Stimulated activated CD8-positive, alpha-beta memory T cell treated with anti-CD3 and anti-CD28 coated beads, Interleukin-4, amount 100 ng/mL, for 24 hours (primary cell): ENCODE measurements around the gene FARP1.

ENCODE experiments used
- DNase-seq: peaks from one replicate; pipeline ENCODE4 v3.0.0-alpha.2; 2020; ENCODE audit warnings: low read depth

FARP1 gene

DNA sequence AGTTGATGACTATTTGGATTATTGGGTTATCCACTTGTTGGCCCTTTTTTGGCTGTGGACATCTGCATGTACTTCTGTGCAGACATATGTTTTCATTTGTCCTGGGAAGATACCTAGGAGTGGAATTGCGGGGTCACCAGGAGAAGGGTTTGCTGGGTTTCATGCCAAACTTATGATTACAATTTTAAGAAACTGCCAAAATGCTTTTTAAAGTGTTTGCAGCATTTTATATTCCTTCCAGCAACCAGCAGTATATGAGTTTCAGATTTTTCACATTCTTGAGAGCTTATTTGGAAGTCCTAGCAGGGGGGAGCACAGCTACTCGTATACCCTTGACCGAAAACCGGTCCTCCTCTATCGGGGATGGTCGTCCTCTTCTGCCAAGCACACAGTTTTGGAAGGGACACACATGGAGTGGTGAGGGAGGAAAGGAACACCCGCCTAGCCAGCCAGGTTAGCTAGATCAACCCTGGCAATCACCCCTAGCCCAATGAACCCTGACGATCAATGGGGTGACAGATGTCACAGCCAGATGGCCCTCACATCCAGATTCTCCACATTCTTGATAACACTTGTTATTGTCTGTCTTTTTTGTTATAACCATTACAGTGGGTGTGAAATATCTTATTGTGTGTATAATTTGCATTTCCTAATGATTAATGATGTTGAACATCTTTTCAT, 60.9 kb downstream of the FARP1 start:
- no peak for DNase-seq

DNA sequence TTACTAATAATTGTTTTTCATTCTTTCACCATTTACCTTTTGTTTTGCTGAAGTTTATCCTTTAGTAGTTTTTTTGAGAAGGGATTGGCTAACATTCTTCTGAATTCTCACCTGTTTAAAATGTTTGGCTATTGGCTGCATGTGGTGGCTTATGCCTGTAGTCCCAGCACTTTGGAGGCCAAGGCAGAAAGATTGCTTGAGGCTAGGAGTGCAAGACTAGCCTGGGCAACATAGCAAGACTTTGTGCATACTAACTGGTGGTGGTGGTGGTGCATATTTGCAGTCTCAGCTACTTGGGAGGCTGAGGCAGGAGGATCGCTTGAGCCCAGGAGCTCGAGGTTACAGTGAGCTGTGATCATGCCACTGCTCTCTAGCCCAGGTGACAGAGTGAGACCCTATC, 61.7 kb downstream of the FARP1 start:
- DNase-seq: no peak

DNA sequence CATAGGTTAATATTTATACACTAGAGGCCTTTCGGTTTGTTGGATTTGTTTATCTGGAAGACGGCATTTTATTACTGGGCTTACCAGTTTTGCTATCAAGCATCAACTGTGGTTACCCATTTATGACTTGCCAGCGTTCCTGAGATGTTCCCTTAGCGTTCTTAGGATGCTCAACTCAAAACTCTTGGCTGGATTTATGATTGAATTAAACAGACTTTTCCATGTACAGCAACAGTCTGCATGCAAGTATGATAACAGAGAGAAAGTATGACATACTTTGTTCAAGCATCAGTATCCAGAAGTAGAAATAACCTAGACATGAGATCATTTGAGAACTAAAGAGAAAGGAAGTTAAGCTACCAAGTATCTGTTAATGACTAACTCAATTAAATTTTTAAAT, 64.1 kb downstream of the FARP1 start:
- DNase-seq: no peak

DNA sequence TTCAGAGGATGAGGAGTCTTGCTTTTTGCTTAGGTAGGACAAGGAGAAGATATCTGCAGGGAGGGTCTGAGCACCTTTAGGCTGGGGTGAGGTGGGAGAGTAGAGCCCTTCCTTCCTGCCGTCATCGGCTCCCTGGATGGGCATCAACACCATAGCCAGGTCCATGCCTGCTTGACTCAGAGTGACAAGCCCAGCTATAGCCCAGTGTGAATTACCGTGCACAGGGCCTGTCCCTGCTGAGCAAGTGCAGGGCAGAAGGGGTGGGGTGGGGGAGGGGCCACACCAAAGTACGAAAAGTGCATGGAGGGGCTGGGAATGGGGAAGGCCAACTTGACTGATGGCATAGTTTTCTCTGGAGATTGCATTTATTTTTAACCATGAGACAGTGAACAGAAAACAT, 64.5 kb downstream of the FARP1 start:
- DNase-seq: no peak

DNA sequence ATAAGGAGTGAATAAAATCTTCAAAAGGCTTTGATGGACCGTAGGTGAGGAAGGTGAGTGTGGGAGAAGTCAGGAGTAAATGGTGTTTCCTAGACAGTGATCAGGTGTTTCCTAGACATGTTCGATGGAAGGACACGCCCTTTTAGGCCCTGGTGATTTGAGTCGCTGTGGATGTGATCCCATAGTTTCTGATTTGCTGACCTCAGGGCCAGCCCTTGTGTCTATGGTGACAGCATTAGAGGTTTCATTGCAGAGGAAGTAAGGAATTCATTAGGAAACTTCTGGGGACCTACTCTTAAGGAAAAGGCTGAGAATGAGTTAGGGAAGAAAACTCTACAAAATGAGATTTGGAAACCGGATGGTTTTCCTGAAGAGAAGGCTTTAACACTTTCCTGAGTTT, 65.7 kb downstream of the FARP1 start:
- no peak for DNase-seq

DNA sequence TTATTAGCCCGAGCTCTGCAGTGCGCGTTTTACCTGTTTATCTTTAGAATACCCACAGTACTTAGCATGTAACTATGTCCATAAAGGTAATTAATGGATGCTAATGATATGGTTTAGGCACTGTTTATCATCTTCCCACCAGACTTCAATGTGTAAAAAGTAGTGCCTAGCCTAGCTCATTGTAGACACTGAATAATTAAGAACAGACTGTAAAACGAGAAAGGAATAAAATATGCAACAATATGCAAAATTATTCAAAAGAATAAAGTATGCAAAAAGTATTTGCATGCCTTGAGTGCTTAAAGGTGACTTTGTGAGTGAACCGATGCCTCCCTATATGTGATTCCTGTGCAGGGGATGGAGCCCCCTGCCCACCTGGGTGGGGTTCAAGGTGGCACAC, 69.9 kb downstream of the FARP1 start:
- no peak for DNase-seq

DNA sequence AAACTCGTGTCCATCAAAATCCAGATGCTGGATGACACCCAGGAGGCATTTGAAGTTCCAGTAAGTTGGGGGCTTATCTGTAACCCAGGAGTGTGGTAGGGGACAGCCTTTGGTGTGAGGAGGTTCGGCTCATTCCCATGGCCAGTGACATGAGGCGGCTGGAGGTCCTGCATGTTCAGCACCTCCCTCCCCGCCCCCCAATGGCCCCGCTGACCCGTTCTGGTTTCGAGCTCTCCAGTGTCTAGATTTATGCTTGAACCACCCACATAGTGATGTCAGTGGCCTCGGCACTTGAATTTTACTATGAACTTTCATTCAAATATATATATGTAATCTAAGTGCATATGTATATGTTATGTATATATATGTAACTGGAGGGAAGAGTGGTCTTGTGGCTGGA, 70.5 kb downstream of the FARP1 start:
- no peak for DNase-seq

DNA sequence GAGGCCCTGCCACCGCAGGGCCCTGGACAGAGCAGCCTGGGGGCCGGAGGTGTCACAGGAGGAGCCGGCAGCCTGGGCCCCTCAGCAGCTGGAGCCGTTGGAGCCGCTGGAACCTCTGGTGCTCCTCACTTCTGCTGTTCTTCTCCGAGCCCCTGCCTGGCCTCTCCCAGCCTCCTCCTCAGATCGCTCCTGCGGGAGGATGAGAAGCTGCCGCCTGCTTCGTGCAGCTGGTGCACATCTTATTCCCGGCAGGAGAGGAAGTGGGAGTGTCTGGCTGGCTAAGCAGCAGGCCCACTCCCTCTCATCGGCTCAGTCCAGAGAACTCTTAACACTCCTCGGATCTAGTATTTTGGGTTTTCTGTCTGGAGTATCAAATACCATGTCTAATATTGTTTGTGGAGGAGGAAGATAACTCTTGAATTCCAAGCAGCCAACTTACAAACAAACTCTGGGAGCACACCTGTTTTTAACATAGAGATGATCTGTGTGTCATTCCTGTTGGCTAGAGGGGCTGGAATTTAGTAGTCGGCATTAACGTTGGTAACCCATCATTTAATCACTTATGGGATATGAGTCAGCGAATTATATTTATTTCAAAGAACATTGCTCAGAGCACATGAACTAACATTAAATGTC, 71.2 kb downstream of the FARP1 start:
- DNase-seq: no peak

DNA sequence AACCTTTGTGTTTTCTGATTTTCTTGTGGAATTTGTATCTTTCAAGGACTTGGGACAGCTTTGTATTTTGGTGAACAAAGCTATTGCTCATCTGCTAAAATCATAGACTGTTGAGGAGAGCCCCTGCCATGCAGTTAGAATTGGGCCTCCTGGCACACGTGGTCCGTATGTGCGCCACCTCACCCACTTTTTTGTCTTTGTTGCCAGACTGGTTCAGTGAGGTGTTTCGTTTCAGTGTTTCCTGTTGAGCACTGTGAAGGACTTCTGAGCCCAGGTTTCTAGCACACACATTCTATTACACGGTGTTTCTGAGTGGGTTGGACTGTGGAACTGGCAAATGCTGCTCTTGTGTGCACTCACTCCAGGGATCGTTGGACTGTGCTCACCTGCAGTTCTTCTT, 71.8 kb downstream of the FARP1 start:
- no peak for DNase-seq

DNA sequence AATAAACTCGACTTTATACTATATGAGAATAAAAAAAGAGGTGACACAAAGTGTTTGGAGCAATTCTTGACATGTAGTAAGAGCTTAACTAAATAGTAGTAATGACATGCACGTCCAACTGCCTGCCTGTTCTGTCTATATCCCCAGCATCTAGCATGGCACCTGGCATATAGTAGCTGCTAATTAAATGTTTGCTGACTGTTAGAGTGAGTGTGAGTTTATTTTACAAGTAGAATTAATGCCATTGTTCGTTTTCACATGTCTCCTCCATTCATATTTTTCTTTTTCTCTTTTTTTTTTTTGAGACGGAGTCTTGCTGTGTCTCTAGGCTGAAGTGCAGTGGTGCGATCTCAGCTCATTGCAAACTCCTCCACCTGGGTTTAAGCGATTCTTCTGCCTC, 72.6 kb downstream of the FARP1 start:
- DNase-seq: no peak

DNA sequence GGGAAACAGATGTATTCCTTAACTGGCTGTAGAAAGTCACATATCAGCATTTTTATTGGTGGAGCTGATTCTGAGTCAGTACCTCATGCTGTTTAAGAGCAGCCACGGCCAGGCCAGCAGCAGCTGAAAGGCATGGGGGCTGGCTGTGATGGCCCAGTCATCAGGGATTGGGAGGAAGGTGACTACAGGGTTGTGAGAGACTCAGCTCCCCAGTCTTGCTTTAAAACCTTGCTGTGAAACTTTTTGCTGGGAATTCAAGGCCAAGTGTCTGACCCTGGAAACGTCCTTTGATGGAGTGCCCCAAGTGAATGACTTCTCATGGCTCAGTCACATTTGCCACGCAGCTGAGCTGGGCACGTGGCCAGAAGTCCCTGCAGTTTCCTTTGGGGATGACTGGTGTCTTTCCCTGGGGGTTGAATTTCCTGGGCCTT, 73.3 kb downstream of the FARP1 start:
- DNase-seq: no peak

DNA sequence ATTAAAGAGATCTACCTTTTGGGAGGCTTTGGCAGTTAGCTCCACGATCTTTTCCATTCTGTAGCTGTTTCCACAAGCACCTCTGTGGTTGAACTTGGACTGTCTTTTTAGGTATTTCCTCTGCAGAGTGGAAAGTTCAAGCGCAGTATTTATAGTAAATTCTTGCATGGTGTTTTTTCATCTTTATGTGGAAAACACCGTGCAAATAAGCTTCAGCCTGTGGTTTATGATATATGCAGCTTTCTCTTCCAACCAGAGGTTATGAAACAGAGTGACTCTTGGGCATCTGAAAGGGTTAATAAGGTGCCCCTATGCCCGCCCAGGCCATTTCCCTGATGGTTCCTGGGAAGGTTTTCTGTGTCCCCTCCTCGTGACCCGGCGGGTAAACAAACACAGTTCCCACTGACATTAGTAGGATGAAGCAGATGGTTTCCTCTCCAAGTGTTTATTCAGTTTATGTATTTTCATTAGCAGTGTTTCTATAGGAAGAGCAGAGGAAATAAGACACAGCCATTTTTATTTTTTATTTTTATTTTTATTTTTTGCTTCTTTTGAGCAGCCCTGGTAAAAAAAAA, 73.9 kb downstream of the FARP1 start:
- DNase-seq: no peak

DNA sequence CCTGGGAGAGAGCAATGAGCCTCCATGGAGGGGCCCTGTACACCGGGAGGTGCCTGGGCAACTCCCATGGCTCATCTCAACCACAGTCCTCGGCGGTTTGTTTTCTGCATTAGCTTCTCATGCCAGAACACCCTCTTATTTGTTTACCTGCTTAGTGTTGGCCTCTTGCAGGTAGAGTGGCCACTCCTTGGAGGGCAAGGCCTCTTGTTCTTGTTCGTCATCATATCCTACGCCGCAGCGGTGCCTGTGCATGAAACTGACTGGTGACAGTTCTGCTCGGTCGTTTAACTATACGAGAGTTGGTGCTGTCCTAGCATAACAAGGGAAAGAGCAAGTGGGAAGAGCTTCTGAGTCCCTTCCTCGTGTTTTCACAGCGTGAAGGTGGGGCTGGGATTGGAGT, 74.7 kb downstream of the FARP1 start:
- DNase-seq: no peak

DNA sequence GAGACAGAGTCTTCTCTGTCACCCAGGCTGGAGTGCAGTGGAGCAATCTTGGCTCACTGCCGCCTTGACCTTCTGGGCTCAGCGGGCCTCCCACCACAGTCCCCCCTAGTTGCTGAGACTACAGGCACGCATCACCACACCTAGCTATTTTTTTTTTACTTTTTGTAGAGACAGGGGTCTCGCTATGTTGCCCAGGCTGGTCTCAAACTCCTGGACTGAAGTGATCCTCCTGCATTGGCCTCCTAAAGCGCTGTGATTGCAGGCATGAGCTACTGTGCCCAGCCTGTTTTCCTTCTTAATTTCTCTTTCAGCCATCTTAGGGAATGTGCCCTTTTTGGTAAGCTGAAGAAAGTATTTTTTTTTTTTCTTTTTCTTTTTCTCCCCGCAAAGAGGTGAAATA, 76.8 kb downstream of the FARP1 start:
- no peak for DNase-seq

DNA sequence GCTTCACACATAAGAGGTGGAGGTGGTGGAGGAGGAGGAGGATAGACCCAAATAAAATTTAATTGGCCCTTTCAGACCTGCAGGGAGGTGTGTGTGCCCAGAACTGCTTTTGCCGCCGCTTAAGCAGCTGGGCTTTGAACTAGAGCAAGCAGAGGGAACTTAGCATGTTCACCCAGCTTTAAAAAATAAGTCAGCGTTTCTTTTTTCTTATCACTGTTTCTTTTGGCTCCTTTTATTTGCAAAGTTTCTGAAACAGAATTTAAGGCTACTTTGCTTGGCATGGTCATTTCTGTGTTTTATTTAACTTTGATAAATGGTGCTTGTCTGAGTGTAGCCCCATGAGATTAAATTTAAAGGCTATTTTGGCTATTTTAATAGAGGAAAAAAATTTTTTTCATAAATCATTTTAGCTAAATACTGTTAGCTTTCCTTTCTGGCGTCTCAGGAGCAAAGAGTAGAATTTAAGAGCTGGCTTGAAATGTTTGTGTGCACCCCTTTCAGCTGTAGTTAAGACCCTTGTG, 77.4 kb downstream of the FARP1 start:
- no peak for DNase-seq

DNA sequence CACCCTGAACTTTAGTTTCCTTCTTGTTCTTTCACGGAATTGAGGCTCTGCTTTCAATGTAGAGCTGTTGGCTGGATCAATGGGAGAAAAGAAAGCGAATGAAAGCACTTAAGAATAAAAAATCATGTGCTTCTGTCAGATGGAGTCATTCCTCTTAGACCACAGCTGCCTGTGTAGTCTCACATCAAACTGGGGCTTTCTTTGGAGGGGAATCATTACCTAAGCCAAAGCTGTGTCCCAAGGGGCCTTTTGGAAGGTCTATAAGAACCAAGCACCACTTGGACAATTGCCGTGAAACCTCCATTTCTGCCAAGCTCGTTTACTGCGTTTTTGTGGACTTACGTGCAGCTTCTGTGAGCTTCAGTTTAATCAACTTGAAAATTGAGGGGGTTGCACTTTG, 78.3 kb downstream of the FARP1 start:
- DNase-seq: no peak

DNA sequence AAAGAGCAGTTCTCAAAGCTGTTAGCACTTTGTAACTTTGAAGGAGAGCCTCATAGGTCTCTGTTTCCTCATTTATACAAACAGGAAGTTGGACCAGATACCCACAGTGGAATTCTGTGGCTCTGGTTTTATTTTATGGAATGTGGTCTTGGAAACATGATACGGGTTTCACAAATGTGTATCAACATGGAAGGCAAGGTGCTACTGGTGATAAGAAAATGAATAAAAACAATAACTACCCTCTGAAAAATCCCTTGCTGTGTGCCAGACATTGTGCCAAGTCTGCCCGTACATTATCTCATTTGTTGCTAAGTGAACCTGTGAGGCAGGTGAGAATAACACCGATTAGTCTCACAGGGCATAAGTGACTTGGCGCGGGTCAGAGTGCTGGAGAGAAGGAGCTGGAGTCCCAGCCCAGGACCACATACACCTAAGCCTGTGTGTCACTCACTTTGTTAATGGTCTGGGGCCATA, 79.2 kb downstream of the FARP1 start:
- DNase-seq: no peak

DNA sequence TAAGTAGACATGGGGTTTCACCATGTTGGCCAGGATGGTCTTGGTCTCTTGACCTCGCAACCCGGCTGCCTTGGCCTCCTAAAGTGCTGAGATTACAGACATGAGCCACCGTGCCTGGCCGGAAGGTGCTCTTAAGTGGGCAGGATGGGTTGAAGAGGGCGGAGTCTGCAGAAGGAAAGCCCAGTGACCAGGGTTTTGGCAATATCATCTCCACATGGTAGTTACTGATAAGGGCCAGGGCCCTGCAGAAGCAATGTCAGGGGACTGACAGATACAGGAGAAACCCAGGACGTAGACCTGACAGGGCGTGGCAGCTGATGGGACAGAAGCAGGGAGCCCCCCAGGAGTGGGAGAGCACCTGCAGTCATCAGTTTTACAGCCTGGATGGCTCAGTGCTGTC, 79.9 kb downstream of the FARP1 start:
- no peak for DNase-seq

DNA sequence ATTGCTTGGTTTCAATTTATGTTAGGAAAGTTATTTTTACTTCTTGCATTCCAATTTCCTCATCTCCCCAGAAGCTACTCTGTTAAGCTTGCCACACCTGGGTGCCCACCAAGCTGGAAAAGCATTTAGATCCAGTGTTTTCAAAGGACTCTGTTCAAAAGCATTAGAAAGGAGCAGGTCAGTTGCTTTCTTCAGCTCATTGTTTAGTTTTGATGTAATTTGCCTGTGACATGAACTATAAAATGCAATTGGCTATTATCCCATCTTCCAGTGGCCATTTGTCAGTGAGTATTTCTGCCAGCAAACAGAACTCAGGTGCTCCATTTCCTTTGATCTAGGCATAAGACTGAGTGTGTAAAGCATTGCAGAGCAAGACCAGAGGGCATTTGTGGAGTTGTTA, 80.8 kb downstream of the FARP1 start:
- DNase-seq: no peak

DNA sequence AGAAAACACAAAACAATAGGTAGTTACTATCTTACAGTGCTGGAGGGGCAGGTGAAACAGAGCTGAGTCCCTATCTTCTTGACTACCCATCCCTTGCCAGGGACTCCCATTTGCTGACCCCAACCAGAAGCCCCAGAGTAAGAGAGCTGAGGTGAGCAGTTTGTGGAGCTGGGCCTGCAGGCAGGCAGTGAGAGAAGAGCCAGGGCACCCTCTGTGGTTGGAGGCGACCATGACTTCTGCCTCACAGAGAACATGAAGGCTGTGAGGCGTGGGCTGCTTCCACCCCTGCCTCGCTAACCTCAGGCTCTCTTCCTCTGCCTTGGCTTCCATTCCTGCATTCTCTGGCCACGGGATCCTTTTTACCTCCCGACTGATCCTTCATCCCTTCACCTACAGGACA, 81.7 kb downstream of the FARP1 start:
- no peak for DNase-seq

DNA sequence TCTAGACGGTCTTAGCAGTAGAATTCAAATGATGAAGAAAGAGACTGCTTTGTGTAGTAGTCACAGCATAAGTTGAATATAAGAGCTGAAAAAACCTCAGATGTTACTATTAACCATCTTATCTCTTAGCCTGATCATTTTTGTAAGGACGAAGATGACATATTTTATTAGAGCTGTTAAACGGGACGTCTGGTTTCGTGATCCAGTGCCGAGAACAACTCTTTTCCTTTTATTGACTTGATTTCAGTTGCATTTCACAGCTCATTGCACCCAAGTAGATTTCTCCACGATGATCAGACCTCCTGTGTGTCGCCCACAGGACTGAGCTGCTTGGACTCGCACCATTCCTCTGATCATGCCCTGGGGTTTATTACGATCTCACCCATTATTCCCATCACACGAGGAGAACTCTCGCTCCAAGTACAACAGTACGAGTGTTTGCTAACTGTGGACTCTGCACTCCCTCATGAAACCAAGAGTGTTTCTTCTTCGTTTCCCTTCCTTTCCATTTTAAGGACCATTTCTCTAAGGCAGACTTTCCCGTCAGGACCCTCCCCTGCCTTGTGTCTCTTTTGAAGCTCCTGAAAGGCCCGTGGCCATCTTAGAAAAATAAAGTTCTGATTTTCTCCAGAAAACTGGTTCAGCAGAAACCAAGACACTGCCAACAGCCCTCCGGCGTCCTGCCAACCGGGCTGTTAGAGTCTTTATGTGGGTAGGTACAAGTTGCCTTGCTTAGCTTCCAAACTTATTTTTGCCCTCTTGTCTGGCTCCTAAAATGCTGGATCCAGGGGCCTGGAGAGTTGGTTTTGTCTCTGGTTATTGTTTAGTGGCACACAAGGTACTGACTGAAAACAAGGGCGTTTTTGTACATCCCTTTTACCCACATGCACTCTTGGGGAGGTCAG, 82.4 kb downstream of the FARP1 start:
- DNase-seq: no peak

DNA sequence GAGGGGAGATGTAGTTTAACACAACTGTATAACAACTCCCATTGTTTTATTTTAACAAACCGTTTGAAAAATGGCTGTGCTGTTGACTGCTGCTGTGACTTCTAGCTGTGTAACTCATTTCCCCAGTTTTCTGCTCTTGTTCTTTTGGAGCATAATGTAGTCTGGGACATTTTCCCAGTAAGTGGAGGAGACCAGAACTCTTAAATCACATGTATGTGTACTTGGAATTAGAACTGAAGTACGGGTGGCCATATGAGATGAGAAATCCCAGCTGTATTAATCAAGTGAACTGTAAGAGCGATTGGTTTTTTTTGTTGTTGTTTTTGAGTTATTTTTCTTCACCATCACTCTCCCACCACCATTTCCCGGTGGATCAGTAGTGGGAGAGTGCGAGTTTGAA, 83.6 kb downstream of the FARP1 start:
- no peak for DNase-seq
